Colonic mucosa (tissue), 4 donors: ENCODE measurements around the gene RAB40B. TPM values are rescaled to one million over a fixed set of nuclear protein-coding genes. Genes with fewer than 3 reads are reported as not detected.

Experiments used
- DNase-seq: peaks from one replicate; pipeline ENCODE4 v3.0.0-alpha.2; 2020
- H3K27ac ChIP-seq: fragments of 200-600 bp; one replicate; pipeline ENCODE4 v1.8.0; 2021
- H3K27me3 ChIP-seq: fragments of 200-600 bp; one replicate; pipeline ENCODE4 v1.8.0; 2021
- H3K36me3 ChIP-seq: fragments of 200-600 bp; one replicate; pipeline ENCODE4 v1.8.0; 2021
- H3K4me1 ChIP-seq: fragments of 200-600 bp; one replicate; pipeline ENCODE4 v1.8.0; 2021; ENCODE audit warnings: mild to moderate bottlenecking
- H3K4me3 ChIP-seq: fragments of 200-600 bp; one replicate; pipeline ENCODE4 v1.8.0; 2021
- H3K9ac ChIP-seq, 2 donors: one replicate each; pipeline ENCODE4 v1.7.0; 2013; ENCODE audit warnings: control low read depth in 2 of 2, low read depth in 2 of 2, low read length in 2 of 2
- H3K9me3 ChIP-seq: fragments of 200-600 bp; one replicate; pipeline ENCODE4 v1.8.0; 2021
- CTCF ChIP-seq: fragments of 200-600 bp; IDR thresholded peaks from one replicate; pipeline ENCODE4 v1.8.0; 2022; ENCODE audit warnings: antibody characterized with exemption, mild to moderate bottlenecking
- intact Hi-C: fragments of 100-400 bp; cut with DNase I; formaldehyde crosslinking; loops from one replicate; pipeline ENCODE4 v1.14.1; 2022
- total RNA-seq, 2 donors: library from RNA; stranded (reverse); fragmentation: NEBNext Ultra II Directional in 1 of 2; extraction: Animal tissue kit (Norgen Biotek cat#: 25700) in 1 of 2; gene quantifications; one replicate each; pipeline ENCODE4 v1.2.1, GENCODE V29; 2021
- donor health status: healthy.
- donor health status: DM: no; HTN: no; CAD: no.
- donor health status: DM: no; HTN: no; CAD: no.

The RAB40B gene
- total RNA-seq, 2 donors from 2014 or later: 34.7 to 35.8 TPM

DNA sequence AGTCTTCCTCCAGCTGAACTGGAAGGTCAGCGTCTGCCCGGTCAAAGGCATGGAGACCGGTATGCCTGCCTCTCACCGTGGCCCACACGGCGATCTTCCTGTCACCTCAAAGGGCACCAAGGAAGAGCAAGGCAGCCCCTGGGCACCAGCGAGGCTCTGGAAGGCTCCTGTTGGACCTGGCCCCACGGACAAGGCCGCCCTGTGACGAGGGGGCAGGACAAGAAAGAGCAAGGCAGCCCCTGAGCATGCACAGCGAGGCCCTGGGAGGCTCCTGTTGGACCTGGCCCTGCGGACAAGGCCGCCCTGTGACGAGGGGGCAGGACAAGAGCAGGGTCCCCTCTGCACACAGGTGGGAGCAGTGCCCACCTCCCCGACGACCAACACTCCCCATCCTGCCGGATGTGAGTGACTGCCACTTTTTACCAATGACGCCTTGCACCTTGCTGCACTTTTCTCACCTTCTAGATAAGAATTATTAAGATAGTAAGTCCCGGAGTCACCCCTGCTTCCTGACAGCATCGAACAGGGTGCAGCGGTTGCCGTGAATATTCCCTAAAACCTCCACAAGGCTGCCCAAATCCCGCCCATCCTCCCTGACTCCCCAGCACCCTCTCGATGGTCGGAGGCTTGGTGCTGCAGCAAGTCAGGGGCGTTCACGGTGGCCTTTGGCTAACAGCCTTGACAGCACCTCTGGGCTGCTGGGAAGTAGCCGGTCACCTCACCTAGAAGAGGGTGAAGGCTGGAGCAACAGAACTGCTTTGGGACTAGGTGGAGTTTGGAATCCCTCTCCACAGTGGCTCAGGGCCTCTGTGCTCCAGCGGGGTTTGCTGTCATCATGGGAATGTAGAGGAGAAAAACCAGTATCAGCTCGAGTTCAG lies 44.6 kb downstream of the RAB40B start:
- H3K9ac ChIP-seq: peak overlapping the region; percentile 20 to 81
- TF ChIP-seq CTCF: no peak
- H3K36me3 ChIP-seq: no peaks in the 10 kb centered on the region
- intact Hi-C loops: no loop called here
- no peak overlapping the region for H3K4me3 ChIP-seq
- no peaks in the 10 kb centered on the region for H3K4me1 ChIP-seq
- peak overlapping the region; percentile 80 for H3K27ac ChIP-seq
- DNase-seq: no peak
- no peaks in the 10 kb centered on the region for H3K27me3 ChIP-seq
- no peaks in the 10 kb centered on the region for H3K9me3 ChIP-seq

DNA sequence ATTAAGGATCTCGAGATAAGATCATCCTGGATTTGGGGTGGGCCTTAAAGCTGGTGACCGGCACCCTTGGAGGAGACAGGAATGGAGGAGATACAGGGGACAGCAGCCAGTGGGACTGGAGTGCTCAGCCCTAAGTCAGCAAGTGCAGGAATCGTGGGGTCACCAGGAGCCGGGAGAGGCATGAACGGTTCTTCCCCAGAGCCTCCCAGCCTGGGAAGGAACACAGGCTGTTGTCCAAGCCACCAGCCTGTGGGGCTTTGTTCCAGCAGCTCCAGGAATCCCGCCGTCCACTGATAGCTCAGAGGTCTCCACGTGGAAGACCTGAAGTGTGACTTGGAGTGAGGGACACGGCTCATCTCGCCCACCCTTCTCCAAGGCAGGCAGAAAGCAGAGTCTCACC lies 47.8 kb downstream of the RAB40B start:
- DNase-seq: no peak
- Histone ChIP-seq H3K4me1 (peaks cover 6% of the 10 kb centered on the region), H3K9ac (no peak overlapping the region), H3K9me3 (no peaks in the 10 kb centered on the region), H3K27me3 (no peaks in the 10 kb centered on the region), H3K4me3 (no peak overlapping the region), H3K36me3 (no peaks in the 10 kb centered on the region), H3K27ac (no peak overlapping the region)
- intact Hi-C loops: no loop called here
- no peak for TF ChIP-seq CTCF

GRCh38 chr17:82649501-82650261 lies 48.8 kb downstream of the RAB40B start:
- no peaks in the 10 kb centered on the region for H3K9me3 ChIP-seq
- H3K4me1 ChIP-seq: peaks cover 6% of the 10 kb centered on the region
- intact Hi-C loops: no loop called here
- H3K27me3 ChIP-seq: no peaks in the 10 kb centered on the region
- H3K9ac ChIP-seq: peak overlapping the region; percentile 12 to 73
- no peak for TF ChIP-seq CTCF
- no peak for DNase-seq
- H3K36me3 ChIP-seq: no peaks in the 10 kb centered on the region
- H3K27ac ChIP-seq: no peak overlapping the region
- H3K4me3 ChIP-seq: no peak overlapping the region

DNA sequence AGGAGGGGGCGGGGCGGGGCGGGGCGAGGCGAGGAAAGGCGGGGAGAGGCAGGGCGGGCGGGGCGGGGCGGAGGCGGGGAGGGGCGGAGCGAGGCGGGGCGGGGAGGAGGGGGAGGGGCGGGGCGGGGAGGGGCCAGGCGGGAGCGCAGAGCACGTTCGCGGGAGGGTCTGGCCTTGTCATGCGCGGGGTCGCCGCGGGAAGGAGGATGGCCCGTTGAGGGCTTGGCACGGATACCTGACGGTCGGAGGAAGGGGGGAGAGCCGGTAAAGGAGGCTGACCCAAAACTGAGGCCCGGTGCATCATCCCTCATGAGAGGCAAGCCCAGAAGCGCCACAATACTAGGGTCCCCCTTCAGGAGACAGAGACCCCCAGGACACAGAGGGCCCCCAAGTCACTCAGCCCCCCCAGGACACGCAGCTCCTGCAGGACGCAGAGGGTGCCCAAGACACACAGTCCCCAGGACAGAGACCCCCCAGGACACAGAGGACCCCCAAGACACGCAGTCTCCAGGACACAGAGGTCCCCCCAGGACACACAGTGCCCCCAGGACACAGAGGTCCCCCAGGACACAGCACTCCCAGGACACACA lies 49.7 kb downstream of the RAB40B start:
- H3K27ac ChIP-seq: no peak overlapping the region
- no peaks in the 10 kb centered on the region for H3K9me3 ChIP-seq
- intact Hi-C loops: no loop called here
- H3K9ac ChIP-seq: peak overlapping the region; percentile 54 to 73
- TF ChIP-seq CTCF: no peak
- no peaks in the 10 kb centered on the region for H3K36me3 ChIP-seq
- H3K4me1 ChIP-seq: peaks cover 6% of the 10 kb centered on the region
- no peaks in the 10 kb centered on the region for H3K27me3 ChIP-seq
- H3K4me3 ChIP-seq: no peak overlapping the region
- DNase-seq: peak; percentile 57

- peak within 1 kb of the TSS; percentile 89 to 99 for H3K9ac ChIP-seq
- H3K9me3 ChIP-seq: no peaks in the 10 kb centered on the region
- DNase-seq: peak; percentile 93
- TF ChIP-seq CTCF: no peak
- peak within 1 kb of the TSS; percentile 92 for H3K4me3 ChIP-seq
- peak within 1 kb of the TSS; percentile 91 for H3K27ac ChIP-seq
- intact Hi-C loops: no loop called here
- no peaks in the 10 kb centered on the region for H3K36me3 ChIP-seq
- H3K4me1 ChIP-seq: peaks cover 6% of the 10 kb centered on the region
- no peaks in the 10 kb centered on the region for H3K27me3 ChIP-seq
These were observed 50.3 kb downstream of the RAB40B start, which contains the start of gene WDR45B for GRCh38 chr17:82648165-82648668. Gene WDR45B (minus strand): TSS chr17:82648444. CDS start chr17:82648340, 104 bp downstream.
